Adrenal gland (tissue), 5 donors: ENCODE measurements around the gene CLEC18A.

Experiments used
- CTCF ChIP-seq, 6 experiments: fragments of 450-650 bp in 4 of 6; fragments of 200-600 bp in 2 of 6; sonication (generic) in 1 of 6; IDR thresholded peaks; 1 replicate in 5 of 6; 2 replicates in 1 of 6; pipeline versions ENCODE4 v1.5.1 to v1.8.0; 2016 to 2021; ENCODE audit warnings: antibody characterized with exemption in 6 of 6, mild to moderate bottlenecking in 2 of 6, moderate library complexity in 1 of 6
- POLR2A ChIP-seq, 2 donors: fragments of 450-650 bp; IDR thresholded peaks; one replicate each; pipeline ENCODE4 v1.6.1; 2017; ENCODE audit warnings: antibody characterized with exemption in 2 of 2, mild to moderate bottlenecking in 2 of 2, moderate library complexity in 1 of 2
- donor health status: DM: no; HTN: no; CAD: no.

- no peak for TF ChIP-seq CTCF (IDR thresholded peaks at IDR 0.05)
- TF ChIP-seq POLR2A (IDR thresholded peaks at IDR 0.05) = peak in 1 of 2 donors; percentile 42
These were observed 23.9 kb upstream of the CLEC18A start for GRCh38 chr16:69927056-69927757.
